BE2C (cell line): ENCODE results near the gene HLA-B.
"Not testable (repeated sequence)": the region's sequence is repeated elsewhere in the genome, so short reads cannot be mapped to it uniquely, and the experiment has no call there.

Source experiments
- DNase-seq: peaks from one replicate; pipeline ENCODE4 v3.0.0-alpha.2; 2020
- H3K27me3 ChIP-seq: fragments of 250-450 bp; sonication (Bioruptor Pico); 2 replicates; pipeline ENCODE4 v1.5.1; 2020; ENCODE audit warnings: mild to moderate bottlenecking
- H3K36me3 ChIP-seq: fragments of 250-450 bp; sonication (Bioruptor Pico); 2 replicates; pipeline ENCODE4 v1.5.1; 2020; ENCODE audit warnings: mild to moderate bottlenecking
- H3K4me1 ChIP-seq: fragments of 250-450 bp; sonication (Bioruptor Pico); 2 replicates; pipeline ENCODE4 v1.5.1; 2020
- H3K4me3 ChIP-seq: 2 replicates; pipeline ENCODE4 v1.5.1; 2011; ENCODE audit warnings: low read depth, low read length
- H3K9me3 ChIP-seq: fragments of 250-450 bp; sonication (Bioruptor Pico); 2 replicates; pipeline ENCODE4 v1.5.1; 2020
- TF ChIP-seq, protein P1 (sequence below): IDR thresholded peaks from 2 replicates; pipeline ENCODE4 v1.5.1; 2012; ENCODE audit warnings: mild to moderate bottlenecking, low read depth, low read length

The HLA-B gene

DNA sequence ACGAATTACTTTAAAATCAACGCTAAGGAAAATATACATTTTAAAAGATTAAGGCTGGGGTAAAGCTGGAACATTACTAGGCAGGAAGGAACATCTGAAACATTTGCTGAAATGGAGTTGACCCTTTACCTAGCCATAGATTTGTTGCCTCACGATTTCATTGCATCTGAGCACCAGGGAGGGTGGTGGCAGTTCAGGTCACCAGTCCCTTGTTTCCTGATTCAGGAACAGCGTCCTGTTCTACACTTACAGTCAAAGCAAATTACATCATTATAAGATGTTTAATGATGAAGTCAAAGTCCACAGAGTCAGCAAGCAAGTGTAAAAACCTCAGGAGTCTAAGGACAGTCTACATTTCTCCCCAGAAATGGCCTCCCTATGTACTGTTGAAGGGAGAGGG is 37.4 kb upstream of the HLA-B start:
- no peak for DNase-seq

DNA sequence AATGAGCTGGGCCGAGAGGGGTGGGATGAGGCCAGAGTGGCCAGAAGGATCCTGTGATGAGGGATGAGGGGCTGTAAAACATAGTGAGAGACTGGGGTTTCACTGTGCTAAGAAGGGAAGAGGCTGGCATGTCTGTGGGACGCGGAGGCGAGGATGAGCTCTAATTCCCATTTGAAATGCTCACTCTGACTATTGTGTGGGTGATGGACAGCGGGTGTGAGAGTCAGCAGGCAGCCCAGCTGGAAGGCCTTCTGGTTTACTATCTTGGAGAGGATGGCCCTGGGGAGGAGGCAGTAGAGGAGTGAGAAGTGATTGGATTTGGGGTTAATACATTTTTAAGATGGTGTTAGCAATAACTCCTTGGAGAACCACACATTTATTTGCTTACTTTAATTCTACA is 37.0 kb upstream of the HLA-B start:
- TF ChIP-seq, protein P1, sequence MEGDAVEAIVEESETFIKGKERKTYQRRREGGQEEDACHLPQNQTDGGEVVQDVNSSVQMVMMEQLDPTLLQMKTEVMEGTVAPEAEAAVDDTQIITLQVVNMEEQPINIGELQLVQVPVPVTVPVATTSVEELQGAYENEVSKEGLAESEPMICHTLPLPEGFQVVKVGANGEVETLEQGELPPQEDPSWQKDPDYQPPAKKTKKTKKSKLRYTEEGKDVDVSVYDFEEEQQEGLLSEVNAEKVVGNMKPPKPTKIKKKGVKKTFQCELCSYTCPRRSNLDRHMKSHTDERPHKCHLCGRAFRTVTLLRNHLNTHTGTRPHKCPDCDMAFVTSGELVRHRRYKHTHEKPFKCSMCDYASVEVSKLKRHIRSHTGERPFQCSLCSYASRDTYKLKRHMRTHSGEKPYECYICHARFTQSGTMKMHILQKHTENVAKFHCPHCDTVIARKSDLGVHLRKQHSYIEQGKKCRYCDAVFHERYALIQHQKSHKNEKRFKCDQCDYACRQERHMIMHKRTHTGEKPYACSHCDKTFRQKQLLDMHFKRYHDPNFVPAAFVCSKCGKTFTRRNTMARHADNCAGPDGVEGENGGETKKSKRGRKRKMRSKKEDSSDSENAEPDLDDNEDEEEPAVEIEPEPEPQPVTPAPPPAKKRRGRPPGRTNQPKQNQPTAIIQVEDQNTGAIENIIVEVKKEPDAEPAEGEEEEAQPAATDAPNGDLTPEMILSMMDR, result no peak
- H3K9me3 ChIP-seq, result no peaks in the 10 kb centered on the region
- H3K36me3 ChIP-seq, result no peaks in the 10 kb centered on the region
- H3K4me3 ChIP-seq, result no peak overlapping the region
- H3K4me1 ChIP-seq, result no peaks in the 10 kb centered on the region
- DNase-seq, result no peak
- H3K27me3 ChIP-seq, result peaks cover 27% of the 10 kb centered on the region

More for the DNA sequence above, 37.4 kb upstream of the HLA-B start:
- no peak overlapping the region for H3K4me3 ChIP-seq
- H3K9me3 ChIP-seq, result no peaks in the 10 kb centered on the region
- H3K4me1 ChIP-seq, result no peaks in the 10 kb centered on the region
- H3K27me3 ChIP-seq, result peaks cover 32% of the 10 kb centered on the region
- TF ChIP-seq, protein P1, result no peak
- H3K36me3 ChIP-seq, result no peaks in the 10 kb centered on the region

DNA sequence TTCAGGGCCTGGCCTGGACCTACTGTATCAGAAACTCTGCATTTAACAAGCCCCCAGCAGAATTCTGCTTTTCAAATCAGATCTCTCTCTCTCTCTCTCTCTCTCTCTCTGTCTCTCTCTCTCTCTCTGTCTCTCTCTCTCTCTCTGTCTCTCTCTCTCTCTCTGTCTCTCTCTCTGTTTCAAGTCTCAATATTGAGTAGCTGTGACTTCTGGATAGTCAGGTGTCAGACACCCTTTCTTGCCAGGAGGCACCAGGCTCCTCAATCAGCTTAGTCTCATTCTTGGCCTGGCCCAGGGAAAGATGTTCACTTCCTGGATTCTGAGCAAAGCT is 32.8 kb upstream of the HLA-B start:
- H3K27me3 ChIP-seq, result peaks cover 32% of the 10 kb centered on the region
- not testable (repeated sequence) for H3K36me3 ChIP-seq, DNase-seq, H3K4me1 ChIP-seq, H3K4me3 ChIP-seq, H3K9me3 ChIP-seq

DNA sequence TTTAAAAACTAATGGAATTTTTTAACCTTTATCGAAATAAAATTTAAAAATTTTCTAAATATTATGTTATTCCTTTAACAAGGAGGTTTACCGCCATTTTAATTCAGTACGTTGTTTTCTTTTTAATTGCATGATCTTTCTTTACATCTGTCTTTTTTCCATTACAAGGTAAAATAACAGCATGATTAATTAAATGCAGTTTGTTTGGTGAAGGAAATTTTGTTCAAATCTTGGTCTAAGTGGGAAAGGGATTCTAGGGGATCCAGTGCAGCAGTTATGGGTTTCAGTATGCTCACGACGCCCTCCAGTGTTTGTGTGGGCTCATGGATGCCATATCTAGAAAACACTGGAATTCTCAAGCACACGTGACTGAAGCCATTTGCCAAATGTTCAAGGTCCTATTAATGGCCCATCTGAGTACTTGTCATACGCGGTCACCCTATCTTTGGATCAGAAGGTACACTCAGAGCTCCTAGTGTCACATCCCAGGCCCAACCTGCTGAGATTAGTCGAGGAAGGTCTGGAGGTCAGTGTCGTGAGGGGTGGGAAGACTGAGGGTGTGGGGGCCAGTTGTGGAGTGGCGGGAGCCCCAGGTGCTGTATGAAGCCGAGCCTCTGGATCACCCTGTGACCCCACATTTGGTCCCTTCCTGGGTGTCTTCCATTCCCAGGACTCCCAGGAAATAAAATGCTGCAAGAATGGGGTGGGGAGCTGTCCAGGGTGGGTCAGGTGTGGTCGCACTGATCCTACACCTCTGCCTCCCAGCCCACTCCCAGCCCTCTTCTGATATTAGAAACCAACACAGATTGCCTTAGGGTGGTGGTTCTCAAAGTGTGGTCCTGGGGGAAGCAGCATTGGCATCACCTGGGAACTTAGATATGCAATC is 32.2 kb upstream of the HLA-B start:
- not testable (repeated sequence) for H3K36me3 ChIP-seq, H3K4me3 ChIP-seq, H3K9me3 ChIP-seq, H3K4me1 ChIP-seq, DNase-seq
- H3K27me3 ChIP-seq, result peaks cover 37% of the 10 kb centered on the region

DNA sequence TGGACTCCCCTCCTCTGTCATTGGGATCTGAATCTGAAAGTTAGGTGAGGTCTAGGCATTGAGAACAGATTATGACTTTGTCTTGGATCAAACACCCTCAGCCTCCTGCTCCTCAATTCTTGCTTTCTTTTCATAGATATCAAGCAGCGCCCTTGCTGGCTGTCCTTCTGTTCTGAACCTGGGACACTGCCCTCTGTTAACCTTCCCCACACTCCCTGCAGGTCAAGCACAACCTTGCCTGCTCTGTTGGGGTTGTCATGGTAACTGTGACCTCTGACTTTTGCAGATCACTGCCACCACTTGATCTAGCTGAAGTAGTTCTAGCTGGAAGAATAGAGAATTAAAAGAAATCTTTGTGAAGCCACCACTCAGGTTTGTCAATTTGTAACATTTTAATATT is 30.0 kb upstream of the HLA-B start:
- Histone ChIP-seq H3K9me3 (no peaks in the 10 kb centered on the region), H3K36me3 (no peaks in the 10 kb centered on the region), H3K4me3 (no peak overlapping the region), H3K27me3 (peaks cover 39% of the 10 kb centered on the region), H3K4me1 (no peaks in the 10 kb centered on the region)
- no peak for DNase-seq
- TF ChIP-seq, protein P1, result no peak

DNA sequence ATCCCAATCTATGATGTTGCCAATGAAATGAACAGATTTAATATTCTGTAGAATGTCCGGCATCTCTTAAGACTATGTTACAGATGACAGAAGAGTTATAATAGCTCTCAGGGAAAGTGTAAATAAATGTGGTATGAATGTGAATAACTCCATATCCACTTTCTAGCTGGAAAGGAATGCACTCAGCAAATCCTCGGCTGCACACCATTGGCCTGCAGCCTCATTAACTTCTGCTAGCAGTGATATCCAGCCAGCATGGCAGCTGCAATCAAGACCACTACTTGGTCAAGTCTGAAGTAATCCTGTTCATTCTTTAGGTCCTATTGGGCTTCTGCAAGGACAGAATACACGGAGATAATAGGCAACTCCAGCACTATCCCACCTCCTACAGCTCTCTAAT is 29.1 kb upstream of the HLA-B start:
- TF ChIP-seq, protein P1, result no peak
- Histone ChIP-seq H3K9me3 (no peaks in the 10 kb centered on the region), H3K36me3 (no peaks in the 10 kb centered on the region), H3K27me3 (peaks cover 44% of the 10 kb centered on the region), H3K4me1 (no peaks in the 10 kb centered on the region), H3K4me3 (no peak overlapping the region)
- no peak for DNase-seq

DNA sequence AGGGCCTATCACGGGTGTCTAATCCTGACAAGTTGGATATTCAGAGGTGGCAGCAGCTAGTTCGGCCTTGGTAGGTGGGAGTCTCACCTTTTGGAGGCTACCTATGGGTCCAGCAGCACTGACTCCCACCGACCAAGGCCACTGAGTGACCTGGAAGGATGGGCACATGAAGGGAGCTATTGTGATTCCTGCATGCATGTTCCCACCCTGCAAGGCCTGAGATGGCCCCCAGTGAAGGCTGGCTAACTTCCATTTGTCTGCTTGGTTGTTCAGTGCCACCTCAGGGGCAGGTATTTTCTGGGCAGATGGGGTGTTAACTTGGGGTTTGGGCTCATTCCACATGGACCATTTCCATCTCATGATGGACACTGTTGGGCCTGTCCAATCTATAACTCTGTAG is 28.1 kb upstream of the HLA-B start:
- TF ChIP-seq, protein P1, result no peak
- Histone ChIP-seq H3K9me3 (no peaks in the 10 kb centered on the region), H3K4me1 (no peaks in the 10 kb centered on the region), H3K36me3 (no peaks in the 10 kb centered on the region), H3K4me3 (no peak overlapping the region), H3K27me3 (peaks cover 46% of the 10 kb centered on the region)
- DNase-seq, result no peak
